ENCODE measurements around the gene INSR. TPM values are rescaled to one million over a fixed set of nuclear protein-coding genes. Genes with fewer than 3 reads are reported as not detected.

Gene INSR
- total and polyA plus RNA-seq, 2 experiments from 2014 or later = 19.2 to 52.1 TPM

DNA sequence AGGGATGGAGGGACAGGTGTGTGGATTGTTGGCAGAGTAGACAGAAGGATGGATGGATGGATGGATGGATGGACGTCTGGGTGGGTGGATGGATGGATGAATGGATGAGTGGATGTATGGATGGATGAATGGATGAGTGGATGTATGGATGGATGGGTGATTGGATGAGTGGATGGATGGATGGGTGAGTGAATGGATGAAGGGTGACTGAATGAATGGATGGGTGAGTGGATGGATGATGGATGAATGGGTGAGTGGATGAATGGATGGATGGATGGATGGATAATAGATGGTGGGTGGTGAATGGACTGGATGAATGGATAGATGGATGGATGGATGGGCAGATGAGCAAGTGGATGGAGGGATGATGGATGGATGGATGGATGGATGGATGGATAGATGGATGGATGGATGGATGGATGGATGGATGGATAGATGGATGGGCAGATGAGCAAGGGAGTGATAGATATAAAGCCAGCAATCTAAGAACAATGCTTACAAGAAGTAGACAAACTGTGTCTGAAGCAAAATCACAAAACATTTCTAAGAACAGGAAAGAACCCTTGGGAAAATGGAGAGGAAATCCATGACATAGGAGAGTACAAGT lies 65.2 kb downstream of the INSR start:
- no peaks in the 10 kb centered on the region for H3K9me3 Mint-ChIP-seq
- H4K20me1 ChIP-seq (replicated peaks; ENCODE audit: insufficient read depth) = peaks cover 4% of the 10 kb centered on the region
- no peaks in the 10 kb centered on the region for H3K27me3 Mint-ChIP-seq (ENCODE audit: insufficient read depth, low read depth, poor library complexity)
- 0 out of 2 replicates have a peak, but pooled peaks cover 4% of the 10 kb centered on the region for H3K9me2 ChIP-seq (ENCODE audit: insufficient read depth)
- DNase-seq (ENCODE audit: low spot score) = no peak
- H3K27me3 ChIP-seq (ENCODE audit: insufficient read depth) = no peaks in the 10 kb centered on the region
- no peak overlapping the region for H2AFZ ChIP-seq
- H3K27ac Mint-ChIP-seq = no peak overlapping the region
- H3F3A ChIP-seq (replicated peaks; ENCODE audit: low read depth) = no peaks in the 10 kb centered on the region
- peaks cover 11% of the 10 kb centered on the region; the same call in 1 of the 2 replicates for H3K79me2 ChIP-seq (replicated peaks; ENCODE audit: insufficient read depth)
- TF ChIP-seq, protein P1, sequence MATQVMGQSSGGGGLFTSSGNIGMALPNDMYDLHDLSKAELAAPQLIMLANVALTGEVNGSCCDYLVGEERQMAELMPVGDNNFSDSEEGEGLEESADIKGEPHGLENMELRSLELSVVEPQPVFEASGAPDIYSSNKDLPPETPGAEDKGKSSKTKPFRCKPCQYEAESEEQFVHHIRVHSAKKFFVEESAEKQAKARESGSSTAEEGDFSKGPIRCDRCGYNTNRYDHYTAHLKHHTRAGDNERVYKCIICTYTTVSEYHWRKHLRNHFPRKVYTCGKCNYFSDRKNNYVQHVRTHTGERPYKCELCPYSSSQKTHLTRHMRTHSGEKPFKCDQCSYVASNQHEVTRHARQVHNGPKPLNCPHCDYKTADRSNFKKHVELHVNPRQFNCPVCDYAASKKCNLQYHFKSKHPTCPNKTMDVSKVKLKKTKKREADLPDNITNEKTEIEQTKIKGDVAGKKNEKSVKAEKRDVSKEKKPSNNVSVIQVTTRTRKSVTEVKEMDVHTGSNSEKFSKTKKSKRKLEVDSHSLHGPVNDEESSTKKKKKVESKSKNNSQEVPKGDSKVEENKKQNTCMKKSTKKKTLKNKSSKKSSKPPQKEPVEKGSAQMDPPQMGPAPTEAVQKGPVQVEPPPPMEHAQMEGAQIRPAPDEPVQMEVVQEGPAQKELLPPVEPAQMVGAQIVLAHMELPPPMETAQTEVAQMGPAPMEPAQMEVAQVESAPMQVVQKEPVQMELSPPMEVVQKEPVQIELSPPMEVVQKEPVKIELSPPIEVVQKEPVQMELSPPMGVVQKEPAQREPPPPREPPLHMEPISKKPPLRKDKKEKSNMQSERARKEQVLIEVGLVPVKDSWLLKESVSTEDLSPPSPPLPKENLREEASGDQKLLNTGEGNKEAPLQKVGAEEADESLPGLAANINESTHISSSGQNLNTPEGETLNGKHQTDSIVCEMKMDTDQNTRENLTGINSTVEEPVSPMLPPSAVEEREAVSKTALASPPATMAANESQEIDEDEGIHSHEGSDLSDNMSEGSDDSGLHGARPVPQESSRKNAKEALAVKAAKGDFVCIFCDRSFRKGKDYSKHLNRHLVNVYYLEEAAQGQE (IDR thresholded peaks at IDR 0.05; ENCODE audit: unreplicated experiment) = no peak
- TF ChIP-seq ZNF114 (CRISPR knock-in tag; IDR thresholded peaks at IDR 0.05) = no peak
- TF ChIP-seq, protein P2, sequence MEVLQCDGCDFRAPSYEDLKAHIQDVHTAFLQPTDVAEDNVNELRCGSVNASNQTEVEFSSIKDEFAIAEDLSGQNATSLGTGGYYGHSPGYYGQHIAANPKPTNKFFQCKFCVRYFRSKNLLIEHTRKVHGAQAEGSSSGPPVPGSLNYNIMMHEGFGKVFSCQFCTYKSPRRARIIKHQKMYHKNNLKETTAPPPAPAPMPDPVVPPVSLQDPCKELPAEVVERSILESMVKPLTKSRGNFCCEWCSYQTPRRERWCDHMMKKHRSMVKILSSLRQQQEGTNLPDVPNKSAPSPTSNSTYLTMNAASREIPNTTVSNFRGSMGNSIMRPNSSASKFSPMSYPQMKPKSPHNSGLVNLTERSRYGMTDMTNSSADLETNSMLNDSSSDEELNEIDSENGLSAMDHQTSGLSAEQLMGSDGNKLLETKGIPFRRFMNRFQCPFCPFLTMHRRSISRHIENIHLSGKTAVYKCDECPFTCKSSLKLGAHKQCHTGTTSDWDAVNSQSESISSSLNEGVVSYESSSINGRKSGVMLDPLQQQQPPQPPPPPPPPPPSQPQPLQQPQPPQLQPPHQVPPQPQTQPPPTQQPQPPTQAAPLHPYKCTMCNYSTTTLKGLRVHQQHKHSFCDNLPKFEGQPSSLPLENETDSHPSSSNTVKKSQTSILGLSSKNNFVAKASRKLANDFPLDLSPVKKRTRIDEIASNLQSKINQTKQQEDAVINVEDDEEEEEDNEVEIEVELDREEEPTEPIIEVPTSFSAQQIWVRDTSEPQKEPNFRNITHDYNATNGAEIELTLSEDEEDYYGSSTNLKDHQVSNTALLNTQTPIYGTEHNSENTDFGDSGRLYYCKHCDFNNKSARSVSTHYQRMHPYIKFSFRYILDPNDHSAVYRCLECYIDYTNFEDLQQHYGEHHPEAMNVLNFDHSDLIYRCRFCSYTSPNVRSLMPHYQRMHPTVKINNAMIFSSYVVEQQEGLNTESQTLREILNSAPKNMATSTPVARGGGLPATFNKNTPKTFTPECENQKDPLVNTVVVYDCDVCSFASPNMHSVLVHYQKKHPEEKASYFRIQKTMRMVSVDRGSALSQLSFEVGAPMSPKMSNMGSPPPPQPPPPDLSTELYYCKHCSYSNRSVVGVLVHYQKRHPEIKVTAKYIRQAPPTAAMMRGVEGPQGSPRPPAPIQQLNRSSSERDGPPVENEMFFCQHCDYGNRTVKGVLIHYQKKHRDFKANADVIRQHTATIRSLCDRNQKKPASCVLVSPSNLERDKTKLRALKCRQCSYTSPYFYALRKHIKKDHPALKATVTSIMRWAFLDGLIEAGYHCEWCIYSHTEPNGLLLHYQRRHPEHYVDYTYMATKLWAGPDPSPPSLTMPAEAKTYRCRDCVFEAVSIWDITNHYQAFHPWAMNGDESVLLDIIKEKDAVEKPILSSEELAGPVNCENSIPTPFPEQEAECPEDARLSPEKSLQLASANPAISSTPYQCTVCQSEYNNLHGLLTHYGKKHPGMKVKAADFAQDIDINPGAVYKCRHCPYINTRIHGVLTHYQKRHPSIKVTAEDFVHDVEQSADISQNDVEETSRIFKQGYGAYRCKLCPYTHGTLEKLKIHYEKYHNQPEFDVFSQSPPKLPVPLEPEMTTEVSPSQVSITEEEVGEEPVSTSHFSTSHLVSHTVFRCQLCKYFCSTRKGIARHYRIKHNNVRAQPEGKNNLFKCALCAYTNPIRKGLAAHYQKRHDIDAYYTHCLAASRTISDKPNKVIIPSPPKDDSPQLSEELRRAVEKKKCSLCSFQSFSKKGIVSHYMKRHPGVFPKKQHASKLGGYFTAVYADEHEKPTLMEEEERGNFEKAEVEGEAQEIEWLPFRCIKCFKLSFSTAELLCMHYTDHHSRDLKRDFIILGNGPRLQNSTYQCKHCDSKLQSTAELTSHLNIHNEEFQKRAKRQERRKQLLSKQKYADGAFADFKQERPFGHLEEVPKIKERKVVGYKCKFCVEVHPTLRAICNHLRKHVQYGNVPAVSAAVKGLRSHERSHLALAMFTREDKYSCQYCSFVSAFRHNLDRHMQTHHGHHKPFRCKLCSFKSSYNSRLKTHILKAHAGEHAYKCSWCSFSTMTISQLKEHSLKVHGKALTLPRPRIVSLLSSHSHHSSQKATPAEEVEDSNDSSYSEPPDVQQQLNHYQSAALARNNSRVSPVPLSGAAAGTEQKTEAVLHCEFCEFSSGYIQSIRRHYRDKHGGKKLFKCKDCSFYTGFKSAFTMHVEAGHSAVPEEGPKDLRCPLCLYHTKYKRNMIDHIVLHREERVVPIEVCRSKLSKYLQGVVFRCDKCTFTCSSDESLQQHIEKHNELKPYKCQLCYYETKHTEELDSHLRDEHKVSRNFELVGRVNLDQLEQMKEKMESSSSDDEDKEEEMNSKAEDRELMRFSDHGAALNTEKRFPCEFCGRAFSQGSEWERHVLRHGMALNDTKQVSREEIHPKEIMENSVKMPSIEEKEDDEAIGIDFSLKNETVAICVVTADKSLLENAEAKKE (CRISPR knock-in tag; IDR thresholded peaks at IDR 0.05) = no peak
- no peak for TF ChIP-seq STAT1 (IDR thresholded peaks at IDR 0.05; ENCODE audit: unreplicated experiment)
- TF ChIP-seq EZH2phosphoT487 (IDR thresholded peaks at IDR 0.05; ENCODE audit: unreplicated experiment) = no peak
- no peak for TF ChIP-seq JUNB (IDR thresholded peaks at IDR 0.05; ENCODE audit: unreplicated experiment)
- no peak for TF ChIP-seq ZNF331 (CRISPR knock-in tag; IDR thresholded peaks at IDR 0.05; ENCODE audit: low read depth)
- TF ChIP-seq CREB1 (CRISPR knock-in tag; IDR thresholded peaks at IDR 0.05; ENCODE audit: low read depth) = no peak
- no peak for TF ChIP-seq EZH2 (IDR thresholded peaks at IDR 0.05; ENCODE audit: low read depth, unreplicated experiment)
- TF ChIP-seq, protein P3, sequence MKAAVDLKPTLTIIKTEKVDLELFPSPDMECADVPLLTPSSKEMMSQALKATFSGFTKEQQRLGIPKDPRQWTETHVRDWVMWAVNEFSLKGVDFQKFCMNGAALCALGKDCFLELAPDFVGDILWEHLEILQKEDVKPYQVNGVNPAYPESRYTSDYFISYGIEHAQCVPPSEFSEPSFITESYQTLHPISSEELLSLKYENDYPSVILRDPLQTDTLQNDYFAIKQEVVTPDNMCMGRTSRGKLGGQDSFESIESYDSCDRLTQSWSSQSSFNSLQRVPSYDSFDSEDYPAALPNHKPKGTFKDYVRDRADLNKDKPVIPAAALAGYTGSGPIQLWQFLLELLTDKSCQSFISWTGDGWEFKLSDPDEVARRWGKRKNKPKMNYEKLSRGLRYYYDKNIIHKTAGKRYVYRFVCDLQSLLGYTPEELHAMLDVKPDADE (IDR thresholded peaks at IDR 0.05) = no peak
- TF ChIP-seq POLR2AphosphoS5 (IDR thresholded peaks at IDR 0.05; ENCODE audit: low read depth) = no peak
- TF ChIP-seq, protein P4, sequence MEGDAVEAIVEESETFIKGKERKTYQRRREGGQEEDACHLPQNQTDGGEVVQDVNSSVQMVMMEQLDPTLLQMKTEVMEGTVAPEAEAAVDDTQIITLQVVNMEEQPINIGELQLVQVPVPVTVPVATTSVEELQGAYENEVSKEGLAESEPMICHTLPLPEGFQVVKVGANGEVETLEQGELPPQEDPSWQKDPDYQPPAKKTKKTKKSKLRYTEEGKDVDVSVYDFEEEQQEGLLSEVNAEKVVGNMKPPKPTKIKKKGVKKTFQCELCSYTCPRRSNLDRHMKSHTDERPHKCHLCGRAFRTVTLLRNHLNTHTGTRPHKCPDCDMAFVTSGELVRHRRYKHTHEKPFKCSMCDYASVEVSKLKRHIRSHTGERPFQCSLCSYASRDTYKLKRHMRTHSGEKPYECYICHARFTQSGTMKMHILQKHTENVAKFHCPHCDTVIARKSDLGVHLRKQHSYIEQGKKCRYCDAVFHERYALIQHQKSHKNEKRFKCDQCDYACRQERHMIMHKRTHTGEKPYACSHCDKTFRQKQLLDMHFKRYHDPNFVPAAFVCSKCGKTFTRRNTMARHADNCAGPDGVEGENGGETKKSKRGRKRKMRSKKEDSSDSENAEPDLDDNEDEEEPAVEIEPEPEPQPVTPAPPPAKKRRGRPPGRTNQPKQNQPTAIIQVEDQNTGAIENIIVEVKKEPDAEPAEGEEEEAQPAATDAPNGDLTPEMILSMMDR (conservative IDR thresholded peaks at IDR 0.05; ENCODE audit: low read depth in 2 of 2) = no peak
- H3K4me1 Mint-ChIP-seq = peaks cover 13% of the 10 kb centered on the region
- H3K4me1 ChIP-seq (ENCODE audit: insufficient read depth) = peaks cover 10% of the 10 kb centered on the region; the same call in 1 of the 2 replicates
- no peak for ATAC-seq
- H3K4me2 ChIP-seq = no peak overlapping the region
- H3K36me3 ChIP-seq (ENCODE audit: insufficient read depth) = no peaks in the 10 kb centered on the region
- H3K36me3 Mint-ChIP-seq (ENCODE audit: low read depth) = no peaks in the 10 kb centered on the region
- H3K4me3 ChIP-seq = no peak overlapping the region
- no peak overlapping the region for H3K27ac ChIP-seq (ENCODE audit: low read depth)
- no peak overlapping the region for H3K4me3 Mint-ChIP-seq
